HG03103 (cell line): ENCODE measurements around the gene MASP1.
"Not testable (repeated sequence)": the region's sequence is repeated elsewhere in the genome, so short reads cannot be mapped to it uniquely, and the experiment has no call there.

Experiments used
- ATAC-seq: cut with Tn5 transposase; IDR thresholded peaks from one replicate; pipeline ENCODE4 v1.9.1; 2021; ENCODE audit warnings: low read depth; ENCODE audit not compliant: unreplicated experiment

Gene MASP1

DNA sequence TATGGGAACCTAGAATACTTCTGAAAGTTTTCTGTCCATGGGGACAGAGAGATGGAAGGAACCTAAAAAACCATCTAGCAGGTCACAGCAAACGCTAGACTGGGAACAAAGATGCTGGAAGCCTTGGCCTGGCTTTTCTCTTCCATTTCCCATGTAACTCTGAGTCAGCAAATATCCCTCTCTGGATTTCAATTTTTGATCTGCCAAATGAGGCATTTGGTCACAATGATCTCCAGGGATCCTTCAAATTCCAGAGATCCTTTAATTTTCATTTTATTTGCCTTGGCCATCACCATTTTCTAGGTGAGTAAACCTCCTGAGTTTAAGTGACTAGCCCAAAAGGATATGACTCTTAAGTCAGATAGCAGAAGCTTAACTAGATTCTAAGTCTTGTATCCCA lies 54.6 kb downstream of the MASP1 start:
- ATAC-seq, result no peak

DNA sequence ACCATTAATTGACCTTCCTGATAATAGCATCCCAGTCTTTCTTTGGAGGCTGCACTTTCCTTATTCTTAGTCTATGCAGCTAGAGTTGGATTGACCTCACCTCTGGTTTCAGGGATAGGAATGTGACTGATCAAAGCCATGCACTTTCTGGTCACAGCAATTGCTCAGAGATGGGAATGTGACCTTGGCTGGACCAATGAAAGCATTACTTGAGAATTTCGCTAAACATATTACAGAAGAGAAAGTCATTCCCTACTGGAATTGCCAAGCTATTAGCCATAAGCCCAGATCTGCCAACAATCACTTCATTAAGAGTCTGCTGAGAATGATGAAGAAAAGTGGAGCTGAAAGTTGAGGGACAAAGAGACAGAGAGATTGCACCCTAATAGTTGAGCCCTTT lies 61.5 kb downstream of the MASP1 start:
- no peak for ATAC-seq

- no peak for ATAC-seq
Measured at GRCh38 chr3:187228740-187229139, 62.8 kb downstream of the MASP1 start.

DNA sequence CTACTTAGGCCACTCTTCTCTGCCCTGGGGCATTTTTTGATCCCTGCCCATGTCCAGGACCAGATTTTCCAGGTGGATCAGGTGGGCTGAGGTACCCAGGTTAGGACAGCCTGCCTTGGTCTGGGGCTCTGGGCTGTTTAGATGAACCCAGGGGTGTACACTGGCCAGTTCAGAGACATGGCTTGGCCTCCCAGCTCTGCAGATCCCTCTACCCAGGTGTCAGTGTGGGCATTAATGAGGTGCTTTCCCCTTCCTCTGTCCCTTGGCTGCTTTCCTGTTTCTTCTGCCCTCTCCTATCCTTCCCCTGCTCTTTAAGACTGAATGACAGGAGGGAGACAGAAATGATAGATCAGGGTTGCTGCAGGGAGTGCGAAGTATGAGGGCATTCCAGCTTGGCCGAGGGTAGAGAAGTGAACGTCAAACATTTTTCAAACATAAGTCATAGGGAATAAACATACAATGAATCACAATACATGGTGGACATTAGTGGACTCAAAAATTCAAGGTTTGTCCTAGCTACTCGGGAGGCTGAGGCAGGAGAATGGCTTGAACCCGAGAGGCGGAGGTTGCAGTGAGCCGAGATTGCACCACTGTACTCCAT lies 63.8 kb downstream of the MASP1 start:
- ATAC-seq, result no peak

DNA sequence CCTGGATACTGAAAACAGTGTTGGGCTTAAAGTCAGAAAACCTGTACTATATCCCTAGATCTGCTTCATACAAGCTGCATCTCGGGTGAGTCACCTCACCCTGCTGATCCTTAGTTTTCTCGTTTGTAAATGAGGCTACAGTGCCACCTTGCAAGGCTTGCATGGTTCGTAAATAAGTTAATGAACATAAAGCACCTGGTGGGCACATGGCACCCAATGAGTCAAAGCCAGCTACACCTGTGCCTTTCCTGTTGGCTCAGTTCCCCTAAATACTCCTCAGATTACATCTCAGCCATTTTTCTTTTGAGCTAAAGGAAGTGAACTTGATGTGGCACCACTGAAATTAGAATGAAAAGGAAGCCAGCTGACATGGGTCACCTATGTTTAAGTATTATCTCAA lies 67.7 kb downstream of the MASP1 start:
- no peak for ATAC-seq

DNA sequence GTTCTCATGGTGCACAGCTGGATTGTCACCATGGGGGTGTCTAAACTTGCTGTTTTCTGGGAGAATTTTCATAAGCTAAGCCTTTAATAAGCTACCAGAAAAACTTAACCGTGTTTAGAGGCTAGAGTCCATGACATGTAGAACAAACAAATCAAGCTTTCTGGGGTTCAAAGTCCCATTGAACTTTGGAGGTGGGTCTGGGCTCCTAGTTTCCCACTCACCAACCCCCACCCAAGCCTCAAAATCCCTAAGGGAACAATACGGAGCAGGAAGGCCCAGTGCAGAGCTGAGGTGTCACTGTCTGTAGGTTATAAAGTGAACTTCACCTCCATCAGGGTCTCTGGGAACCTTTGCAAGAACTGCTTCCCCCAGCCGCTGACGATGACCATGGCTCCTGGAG lies 68.7 kb downstream of the MASP1 start:
- no peak for ATAC-seq

GRCh38 chr3:187215460-187215859 lies 76.1 kb downstream of the MASP1 start:
- no peak for ATAC-seq

DNA sequence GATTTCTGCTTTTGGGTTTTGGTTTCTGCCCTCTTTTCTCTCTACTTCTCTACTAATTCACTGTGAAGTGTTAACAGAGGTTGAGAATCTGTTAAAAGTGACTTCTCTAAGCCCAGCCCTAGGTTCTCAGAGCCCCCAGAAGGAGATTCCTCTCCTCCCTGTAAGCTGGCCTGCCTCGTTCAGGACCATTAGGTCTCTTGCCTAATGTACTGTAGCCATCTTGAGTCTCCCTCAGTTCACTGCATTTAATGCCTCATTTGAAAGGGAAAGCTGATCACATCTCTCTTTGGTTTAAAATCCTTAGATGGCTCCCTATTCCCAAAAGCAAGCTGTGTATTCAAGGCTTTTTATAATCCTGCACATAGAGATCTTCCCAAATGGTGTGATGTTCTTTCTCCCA lies 77.9 kb downstream of the MASP1 start:
- no peak for ATAC-seq

DNA sequence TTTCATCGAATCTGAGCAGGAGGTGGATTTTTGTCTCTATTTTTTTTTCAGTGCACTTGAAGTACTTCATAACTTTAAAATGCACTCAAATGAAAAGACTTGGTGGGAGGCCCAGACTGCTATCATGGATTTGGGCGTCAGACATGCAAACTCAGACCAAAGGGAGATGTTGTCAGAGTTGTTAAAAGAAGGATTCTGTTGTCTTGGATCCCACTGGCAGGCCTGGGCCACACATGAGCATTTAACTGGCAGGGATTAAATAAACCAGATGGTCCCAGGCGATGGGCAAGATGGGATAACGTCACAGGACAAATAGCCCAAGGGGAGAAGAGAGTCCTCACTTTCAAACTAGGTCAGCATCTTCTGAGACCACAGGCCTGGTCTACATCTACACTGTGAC lies 78.8 kb downstream of the MASP1 start:
- no peak for ATAC-seq

DNA sequence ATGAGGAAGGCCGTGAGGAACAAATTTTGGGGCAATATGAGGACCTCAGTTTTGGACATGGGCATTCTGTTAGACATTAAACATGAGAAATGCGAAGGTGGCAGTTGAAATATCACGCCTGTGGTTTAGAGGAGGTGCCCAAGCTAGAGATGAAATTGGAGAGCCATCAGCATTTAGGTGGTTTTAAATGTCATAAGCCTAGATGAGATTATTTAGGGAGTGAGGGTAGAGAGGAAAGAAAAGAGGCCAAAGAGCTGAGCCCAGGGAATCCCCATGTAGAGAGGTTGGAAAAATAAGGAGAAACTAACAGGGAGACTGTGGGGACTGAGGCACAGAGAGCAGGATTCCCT lies 79.4 kb downstream of the MASP1 start:
- ATAC-seq, result no peak

DNA sequence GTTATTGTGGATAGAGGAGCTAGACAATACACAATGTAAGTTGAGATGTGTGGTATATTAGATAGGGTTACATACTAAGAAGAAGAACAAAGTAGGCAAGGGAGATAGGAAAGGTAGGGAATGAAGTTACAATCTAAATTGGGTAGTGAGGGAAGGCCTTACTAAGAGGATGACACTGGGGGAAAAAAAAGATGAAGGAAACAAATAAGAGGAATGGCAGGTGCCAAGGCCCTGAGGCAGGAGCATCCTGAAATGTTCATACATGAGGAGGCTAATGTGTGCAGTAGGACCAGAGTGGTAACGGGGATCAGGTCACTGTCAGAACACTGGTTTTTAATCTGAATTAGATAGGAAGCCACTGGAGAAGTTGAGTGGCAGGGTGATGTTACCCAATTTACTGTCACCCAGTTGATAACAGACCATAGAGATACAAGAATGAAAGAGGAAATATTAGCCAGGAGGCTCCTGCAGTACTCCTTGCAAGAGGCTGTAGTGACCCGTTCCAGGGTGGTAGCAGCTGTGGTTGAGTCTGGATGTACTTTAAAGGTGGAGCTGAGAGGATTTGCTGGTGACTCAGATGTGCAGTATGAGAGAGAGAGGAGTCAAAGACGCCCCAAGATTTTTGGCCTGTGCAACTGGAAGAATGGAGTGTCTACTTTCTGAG lies 79.9 kb downstream of the MASP1 start:
- ATAC-seq, result no peak

DNA sequence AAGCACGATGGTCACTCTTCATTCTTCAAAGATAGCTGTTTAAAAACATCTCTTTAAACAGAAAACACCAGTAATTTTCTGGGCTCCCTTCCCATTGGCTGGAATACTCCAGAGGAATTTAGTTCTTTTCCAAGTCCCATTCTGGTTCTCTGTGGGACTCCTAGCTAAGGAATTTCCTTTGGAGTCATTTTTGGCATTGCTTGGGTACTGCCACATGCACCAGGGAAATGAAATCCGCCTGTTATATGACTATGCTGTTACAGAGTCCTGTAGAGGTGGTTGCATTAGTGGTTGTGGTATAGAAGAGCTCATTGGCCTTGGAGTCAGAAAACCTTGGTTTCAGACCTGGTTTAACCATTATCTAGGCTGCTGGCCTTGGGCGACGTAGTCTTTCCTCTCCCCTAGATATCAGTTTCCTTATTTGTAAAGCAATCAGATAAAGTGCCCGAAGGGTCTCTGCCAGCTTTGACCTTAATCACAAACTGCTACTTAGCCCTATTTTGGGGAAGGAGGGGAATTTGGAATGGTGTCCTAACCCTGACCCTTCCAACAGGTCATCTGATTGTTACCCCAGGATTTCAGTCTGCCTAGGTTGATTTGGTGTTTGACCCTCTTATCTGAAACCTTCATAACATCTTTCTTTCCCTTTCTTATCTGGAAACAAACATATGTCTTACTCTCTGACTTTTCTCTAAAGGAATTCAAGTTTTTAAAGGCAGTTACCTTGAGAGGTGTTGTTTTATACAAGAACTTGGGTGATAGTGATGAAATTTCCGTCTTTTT lies 80.8 kb downstream of the MASP1 start:
- ATAC-seq, result no peak

GRCh38 chr3:187210091-187210490 lies 81.4 kb downstream of the MASP1 start:
- no peak for ATAC-seq

- no peak for ATAC-seq
Measured at GRCh38 chr3:187209491-187209890, 82.0 kb downstream of the MASP1 start.

GRCh38 chr3:187208159-187208558 lies 83.4 kb downstream of the MASP1 start:
- no peak for ATAC-seq

GRCh38 chr3:187207624-187208023 lies 83.9 kb downstream of the MASP1 start:
- no peak for ATAC-seq

- no peak for ATAC-seq
Measured at GRCh38 chr3:187207062-187207461, 84.5 kb downstream of the MASP1 start.

DNA sequence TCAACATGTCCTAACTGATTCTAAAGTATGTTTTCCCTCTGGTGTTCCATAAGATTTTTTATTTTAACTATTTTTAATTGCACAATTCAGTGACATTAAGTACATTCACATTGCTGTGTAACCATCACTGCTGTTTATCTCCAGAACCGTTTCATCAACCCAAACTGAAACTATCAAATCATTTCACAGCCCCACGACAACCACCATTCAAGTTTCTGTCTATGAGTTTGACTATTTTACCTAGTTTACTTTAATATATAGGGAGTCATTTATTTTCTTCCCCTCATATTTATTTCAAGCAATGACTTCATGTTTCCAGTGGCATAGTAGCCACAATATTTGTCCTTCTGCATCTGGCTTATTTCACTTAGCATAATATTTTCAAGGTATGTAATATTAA lies 85.9 kb downstream of the MASP1 start:
- ATAC-seq, result no peak

DNA sequence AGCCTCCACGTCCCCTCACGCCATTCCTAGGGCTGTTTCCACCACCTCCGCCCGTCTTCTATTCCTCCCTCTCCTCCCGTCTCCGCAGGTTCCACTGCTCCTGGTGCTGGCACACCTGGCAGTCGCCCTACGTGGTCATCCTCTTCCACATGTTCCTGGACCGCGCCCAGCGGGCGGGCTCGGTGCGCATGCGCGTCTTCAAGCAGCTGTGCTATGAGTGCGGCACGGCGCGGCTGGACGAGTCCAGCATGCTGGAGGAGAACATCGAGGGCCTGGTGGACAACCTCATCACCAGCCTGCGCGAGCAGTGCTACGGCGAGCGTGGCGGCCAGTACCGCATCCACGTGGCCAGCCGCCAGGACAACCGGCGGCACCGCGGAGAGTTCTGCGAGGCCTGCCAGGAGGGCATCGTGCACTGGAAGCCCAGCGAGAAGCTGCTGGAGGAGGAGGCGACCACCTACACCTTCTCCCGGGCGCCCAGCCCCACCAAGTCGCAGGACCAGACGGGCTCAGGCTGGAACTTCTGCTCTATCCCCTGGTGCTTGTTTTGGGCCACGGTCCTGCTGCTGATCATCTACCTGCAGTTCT lies 92.0 kb downstream of the MASP1 start:
- not testable (repeated sequence) for ATAC-seq

GRCh38 chr3:187198490-187198889 lies 93.0 kb downstream of the MASP1 start:
- no peak for ATAC-seq

DNA sequence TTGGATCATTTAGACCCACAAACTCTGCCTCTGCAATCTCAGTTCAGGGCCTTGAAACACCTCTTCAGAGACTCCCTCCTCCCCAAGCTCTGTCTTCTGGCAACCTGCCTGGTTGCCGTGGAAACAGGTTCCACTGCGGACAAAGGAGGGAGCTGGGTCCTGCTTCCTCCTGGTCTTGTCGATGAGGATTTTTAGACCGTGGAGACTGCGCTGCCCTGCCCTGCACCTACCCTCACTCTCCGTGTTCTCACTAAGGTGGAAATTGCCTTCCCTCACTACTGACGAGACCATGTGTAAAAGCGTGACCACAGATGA lies 94.2 kb downstream of the MASP1 start, which contains the start of gene RTP1:
Gene RTP1, plus strand, starts transcription at position 152 of the 315 bp plus-strand sequence. Its CDS starts 30 bp downstream, at position 182.
- ATAC-seq, result no peak
